GM08714 (cell line): Measurements from ENCODE around the gene KSR2.

Experiments
- H3K4me3 ChIP-seq: fragments of 200-500 bp; sonication (Bioruptor generic); 2 replicates; pipeline ENCODE4 v1.5.1; 2014; ENCODE audit warnings: mild to moderate bottlenecking, low read length, inconsistent platforms
- ZNF274 ChIP-seq: IDR thresholded peaks from 2 replicates; pipeline ENCODE4 v1.6.1; 2012; ENCODE audit warnings: mild to moderate bottlenecking, low read depth, low read length

The KSR2 gene

GRCh38 chr12:117985182-117985581, 16.4 kb upstream of the KSR2 start:
- TF ChIP-seq ZNF274: no peak
- H3K4me3 ChIP-seq: no peak overlapping the region

- H3K4me3 ChIP-seq: no peak overlapping the region
- no peak for TF ChIP-seq ZNF274
These were observed 12.5 kb upstream of the KSR2 start for GRCh38 chr12:117981267-117981666.

- no peak for TF ChIP-seq ZNF274
- no peak overlapping the region for H3K4me3 ChIP-seq
These were observed 11.8 kb upstream of the KSR2 start for GRCh38 chr12:117980616-117981015.

GRCh38 chr12:117977373-117977772, 8.6 kb upstream of the KSR2 start:
- H3K4me3 ChIP-seq: no peak overlapping the region
- no peak for TF ChIP-seq ZNF274

- TF ChIP-seq ZNF274: no peak
- no peak overlapping the region for H3K4me3 ChIP-seq
These were observed 6.2 kb upstream of the KSR2 start for GRCh38 chr12:117975006-117975405.

GRCh38 chr12:117972301-117972700, 3.5 kb upstream of the KSR2 start:
- no peak for TF ChIP-seq ZNF274
- H3K4me3 ChIP-seq: no peak overlapping the region

DNA sequence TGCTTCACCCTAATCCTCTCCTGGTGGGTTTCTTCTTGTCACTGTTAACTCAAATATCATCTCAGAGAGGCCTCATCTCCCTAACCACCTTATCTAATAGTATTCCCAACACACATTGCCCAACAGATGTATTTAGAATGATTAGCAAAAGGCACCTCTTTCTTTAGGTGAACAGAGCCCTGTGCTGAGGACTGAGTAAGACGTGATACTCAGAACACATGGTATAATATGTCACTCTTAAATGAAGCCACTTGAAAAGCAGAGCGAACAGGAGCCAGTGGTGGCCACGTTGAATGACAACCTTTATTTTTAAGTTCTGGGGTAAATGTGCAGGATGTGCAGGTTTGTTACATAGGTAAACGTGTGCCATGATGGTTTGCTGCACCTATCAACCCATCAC, 1.5 kb upstream of the KSR2 start:
- H3K4me3 ChIP-seq: no peak overlapping the region
- no peak for TF ChIP-seq ZNF274

DNA sequence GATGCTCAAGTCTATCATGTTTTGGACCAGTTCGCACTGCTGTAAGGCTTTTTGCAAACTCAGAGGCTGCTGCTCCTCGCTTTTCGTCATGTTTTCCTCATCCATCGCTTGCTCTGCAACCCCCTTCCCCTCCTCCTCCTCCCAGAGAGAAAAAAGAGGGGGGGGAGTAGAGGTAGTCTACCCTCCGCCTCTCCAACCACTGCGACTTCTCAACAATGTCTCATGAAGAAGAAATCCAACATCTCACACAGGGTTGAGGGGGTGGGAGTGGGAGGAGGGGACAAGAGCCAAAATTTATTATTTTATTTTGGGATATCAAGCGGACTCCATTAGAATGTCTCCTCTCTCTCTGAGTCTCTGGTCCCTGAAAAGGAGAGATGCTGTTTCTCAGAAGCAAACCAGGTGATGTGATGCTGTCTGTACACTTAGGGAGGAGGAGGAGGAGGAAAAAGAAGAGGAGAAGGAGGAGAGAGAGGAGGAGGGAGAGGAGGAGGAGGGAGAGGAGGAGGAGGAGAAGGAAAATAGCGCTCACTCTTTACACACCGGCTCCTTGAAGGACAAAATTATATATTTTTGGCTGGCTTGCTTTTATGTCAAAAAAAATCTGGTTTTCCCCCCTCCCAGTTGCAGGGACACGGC, 520 bp downstream of the KSR2 start:
- peak overlapping the region; percentile 69; the same call in 1 of the 2 replicates for H3K4me3 ChIP-seq
- no peak for TF ChIP-seq ZNF274

GRCh38 chr12:117967512-117967911, 1.3 kb downstream of the KSR2 start:
- no peak overlapping the region for H3K4me3 ChIP-seq
- TF ChIP-seq ZNF274: no peak

DNA sequence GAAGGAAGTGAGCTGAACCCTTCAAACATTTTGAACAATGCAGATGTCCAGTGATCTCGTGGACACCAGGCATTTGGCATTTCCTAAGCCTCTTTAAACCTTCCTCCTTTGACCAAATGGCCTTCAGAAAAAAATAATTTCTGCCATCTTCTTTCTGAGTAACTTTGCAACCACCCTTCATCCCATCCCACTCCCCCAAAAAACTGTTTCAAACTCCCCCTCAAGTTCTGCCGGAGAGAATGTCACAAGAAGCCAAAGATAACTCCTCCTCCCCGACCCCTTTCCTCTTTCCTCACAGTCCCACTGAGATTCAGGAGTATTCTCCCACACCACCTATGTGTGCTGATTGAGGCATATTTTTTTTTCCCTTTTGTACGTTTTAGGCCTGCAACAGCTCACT, 1.7 kb downstream of the KSR2 start:
- H3K4me3 ChIP-seq: no peak overlapping the region
- TF ChIP-seq ZNF274: no peak

- no peak for TF ChIP-seq ZNF274
These were observed 2.3 kb downstream of the KSR2 start for GRCh38 chr12:117966511-117966910.

GRCh38 chr12:117963836-117964235, 5.0 kb downstream of the KSR2 start:
- H3K4me3 ChIP-seq: no peak overlapping the region
- no peak for TF ChIP-seq ZNF274

More at GRCh38 chr12:117966511-117966910, 2.3 kb downstream of the KSR2 start:
- H3K4me3 ChIP-seq: no peak overlapping the region

DNA sequence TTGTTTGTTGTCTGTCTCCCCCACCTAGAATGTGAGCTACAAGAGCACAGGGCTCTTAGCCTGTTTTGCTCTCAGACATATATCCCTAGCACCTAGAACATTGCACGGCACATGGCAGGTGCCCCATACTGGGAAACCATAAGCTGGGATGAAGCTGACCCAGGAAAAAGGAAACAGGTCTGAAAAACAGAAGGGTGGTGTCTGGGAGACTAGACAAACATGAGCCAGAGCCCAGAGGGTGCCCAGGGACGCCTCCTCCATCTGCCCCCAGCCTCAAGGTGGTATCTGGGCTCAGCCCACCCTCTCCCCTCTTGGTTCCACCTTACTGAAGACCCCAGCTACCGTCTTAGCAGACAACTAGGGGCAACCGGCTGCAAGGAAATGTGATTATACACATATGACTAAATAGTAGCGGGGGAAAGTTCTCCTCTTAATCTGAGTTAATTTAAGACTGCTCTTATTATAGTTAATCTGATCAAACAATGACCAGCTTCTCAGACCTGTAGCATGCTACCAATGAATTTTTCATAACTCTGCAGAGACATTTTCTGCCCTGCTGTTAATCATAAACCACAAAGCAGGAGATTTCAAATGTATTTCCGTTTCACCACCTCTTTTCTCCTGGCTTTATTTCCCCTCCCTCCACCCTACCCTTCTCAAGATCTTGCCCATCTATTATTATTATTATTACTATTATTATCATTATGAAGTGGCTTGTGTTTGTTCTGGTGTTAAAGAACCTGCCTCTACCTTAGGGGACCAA, 31.9 kb downstream of the KSR2 start:
- no peak for TF ChIP-seq ZNF274
- H3K4me3 ChIP-seq: no peak overlapping the region

DNA sequence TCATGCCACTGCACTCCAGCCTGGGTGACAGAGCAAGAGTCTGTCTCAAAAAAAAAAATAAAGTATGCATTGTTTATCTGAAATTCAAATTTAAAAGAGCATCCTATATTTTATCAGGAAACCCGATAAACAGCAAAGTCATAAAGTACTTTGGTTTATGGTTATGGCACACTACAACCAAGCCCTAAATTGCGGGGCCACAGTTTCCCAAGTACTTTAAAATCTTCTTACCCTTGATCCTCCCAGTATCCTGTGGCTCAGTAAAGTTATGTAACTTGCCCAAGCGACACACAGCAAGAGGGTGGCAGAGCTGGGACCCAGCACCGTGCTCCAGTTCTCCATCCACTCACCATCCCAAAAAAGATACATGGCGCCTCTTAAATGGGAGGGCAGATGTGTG, 35.2 kb downstream of the KSR2 start:
- H3K4me3 ChIP-seq: no peak overlapping the region
- no peak for TF ChIP-seq ZNF274

- TF ChIP-seq ZNF274: no peak
- H3K4me3 ChIP-seq: no peak overlapping the region
These were observed 42.3 kb downstream of the KSR2 start for GRCh38 chr12:117926391-117926899.
